A549 (cell line): ENCODE data around the gene MAP3K10. TPM values are rescaled to one million over a fixed set of nuclear protein-coding genes. Genes with fewer than 3 reads are reported as not detected.

ENCODE experiments used
- ATAC-seq, 2 experiments: fragments of 200-7000 bp in 1 of 2; fragments of >200 bp in 1 of 2; cut with Nextera tagmentation in 1 of 2; cut with Tn5 transposase in 1 of 2; 3 replicates each; pipeline versions ENCODE4 v1.8.0 to v1.9.1; 2018 to 2020; ENCODE audit warnings: mild to moderate bottlenecking in 1 of 2, moderate library complexity in 1 of 2
- CTCF ChIA-PET: fragments of 300-600 bp; sonication (Branson Sonifier 250); formaldehyde crosslinking; extraction: SDS; loops from one replicate; lab custom pipeline; 2021; ENCODE audit warnings: antibody characterized with exemption, inconsistent platforms; lab: Yijun Ruan, JAX
- POLR2A ChIA-PET: fragments of 350-600 bp; formaldehyde crosslinking; extraction: SDS; loops from one replicate; lab custom pipeline; 2021; ENCODE audit warnings: antibody characterized with exemption, inconsistent platforms; lab: Yijun Ruan, JAX
- DNase-seq, 2 experiments: peaks; one replicate each; pipeline versions ENCODE4 v3.0.0 to v3.0.0-alpha.2; 2011 to 2016; ENCODE audit warnings: low read depth in 1 of 2, low spot score in 1 of 2
- FAIRE-seq: peaks from 2 replicates; lab custom pipeline; 2011; peaks lifted over from hg19 to GRCh38; lab: Jason Lieb, UNC
- H3K27ac ChIP-seq, 2 experiments: fragments of >200 bp; sonication (Bioruptor Twin); formaldehyde crosslinking; 3 replicates each; pipeline ENCODE4 v1.5.1; 2016 to 2017
- H3K4me1 ChIP-seq: fragments of >200 bp; sonication (Bioruptor Twin); formaldehyde crosslinking; 3 replicates; pipeline ENCODE4 v1.6.1; 2016
- H3K4me2 ChIP-seq: fragments of >200 bp; sonication (Bioruptor Twin); formaldehyde crosslinking; 3 replicates; pipeline ENCODE4 v1.6.1; 2016
- H3K4me3 ChIP-seq: fragments of >200 bp; sonication (Bioruptor Twin); formaldehyde crosslinking; 3 replicates; pipeline ENCODE4 v1.5.1; 2016
- H3K9me3 ChIP-seq: fragments of >200 bp; sonication (Bioruptor Twin); formaldehyde crosslinking; 3 replicates; pipeline ENCODE4 v1.6.1; 2016
- ATOH8 ChIP-seq: fragments of 250-450 bp; sonication (Bioruptor Pico); IDR thresholded peaks from 2 replicates; pipeline ENCODE4 v1.5.0; 2020; ENCODE audit warnings: low read depth, mild to moderate bottlenecking, moderate library complexity
- FOSL2 ChIP-seq, 2 experiments: fragments of 450-650 bp in 1 of 2; fragments of >200 bp in 1 of 2; sonication (Bioruptor Twin) in 1 of 2; formaldehyde crosslinking; IDR thresholded peaks; 2 replicates each; pipeline versions ENCODE4 v1.5.0 to v1.6.1; 2016 to 2020; ENCODE audit warnings: mild to moderate bottlenecking in 1 of 2, moderate library complexity in 1 of 2
- HOXA7 ChIP-seq: fragments of 250-450 bp; sonication (Bioruptor Pico); IDR thresholded peaks from 2 replicates; pipeline ENCODE4 v1.5.0; 2020; ENCODE audit warnings: mild to moderate bottlenecking, moderate library complexity
- HOXB13 ChIP-seq: fragments of 250-450 bp; sonication (Bioruptor Pico); IDR thresholded peaks from 2 replicates; pipeline ENCODE4 v1.5.0; 2020; ENCODE audit warnings: low read depth, mild to moderate bottlenecking, moderate library complexity
- JUN ChIP-seq, 2 experiments: fragments of >200 bp; sonication (Bioruptor Twin); formaldehyde crosslinking; IDR thresholded peaks; 2 replicates in 1 of 2; 3 replicates in 1 of 2; pipeline ENCODE4 v1.6.1; 2016 to 2017
- MAZ ChIP-seq: fragments of 150-350 bp; IDR thresholded peaks from 2 replicates; pipeline ENCODE4 v1.6.1; 2014; ENCODE audit warnings: antibody characterized with exemption, low read depth, low read length, borderline replicate concordance
- NPAS2 ChIP-seq: fragments of 250-450 bp; sonication (Bioruptor Pico); IDR thresholded peaks from 2 replicates; pipeline ENCODE4 v1.8.0; 2022; ENCODE audit warnings: mild to moderate bottlenecking, moderate library complexity, borderline replicate concordance
- POLR2AphosphoS2 ChIP-seq: conservative IDR thresholded peaks from 2 replicates; pipeline ENCODE4 v1.6.1; 2012; ENCODE audit warnings: low read length, improper control_type of control experiment, inconsistent platforms
- RCOR1 ChIP-seq: fragments of 150-350 bp; IDR thresholded peaks from 2 replicates; pipeline ENCODE4 v1.6.1; 2014; ENCODE audit warnings: antibody characterized with exemption, low read length, low read depth
- SREBF2 ChIP-seq: fragments of 450-650 bp; IDR thresholded peaks from 2 replicates; pipeline ENCODE4 v1.6.1; 2014; ENCODE audit warnings: mild to moderate bottlenecking, moderate library complexity
- TFCP2L1 ChIP-seq: fragments of 250-450 bp; sonication (Bioruptor Pico); IDR thresholded peaks from 2 replicates; pipeline ENCODE4 v1.5.0; 2021; ENCODE audit warnings: mild to moderate bottlenecking
- ZFP36 ChIP-seq: fragments of 450-650 bp; IDR thresholded peaks from 2 replicates; pipeline ENCODE4 v1.6.1; 2014; ENCODE audit warnings: borderline replicate concordance; ENCODE audit not compliant: partially characterized antibody
- WGBS: methylation state at CpG from one replicate; pipeline ENCODE4 v1.1.6; 2017; ENCODE audit errors: missing lambda C conversion rate; 5-methylcytosine and 5-hydroxymethylcytosine counted together
- polyA plus RNA-seq, 4 experiments: library from polyadenylated mRNA; depleted of rRNA in 3 of 4; stranded (reverse); fragments of >200 nt; fragmentation: RNase III in 1 of 4; extraction: RNeasy Plus Mini Kit Qiagen cat#74134 plus additional on column Dnase treatment in 1 of 4; gene quantifications; 2 replicates in 3 of 4; 3 replicates in 1 of 4; pipeline ENCODE4 v1.2.3, GENCODE V29; 2011 to 2017
- TF ChIP-seq, protein P1 (sequence below): fragments of 450-650 bp; IDR thresholded peaks from 2 replicates; pipeline ENCODE4 v1.6.1; 2014; ENCODE audit warnings: antibody characterized with exemption
- TF ChIP-seq, protein P2 (sequence below): fragments of >200 bp; sonication (Bioruptor Twin); formaldehyde crosslinking; IDR thresholded peaks from 2 replicates; pipeline ENCODE4 v1.6.1; 2016
- TF ChIP-seq, protein P3 (sequence below): IDR thresholded peaks from 2 replicates; pipeline ENCODE4 v1.6.1; 2012
- TF ChIP-seq, protein P4 (sequence below): fragments of 250-450 bp; sonication (Bioruptor Pico); IDR thresholded peaks from 2 replicates; pipeline ENCODE4 v1.5.0; 2021; ENCODE audit warnings: mild to moderate bottlenecking, moderate library complexity, borderline replicate concordance

MAP3K10 gene
- polyA plus RNA-seq, 2 of the 4 experiments (the other 2 are of a cell fraction) = 6.6 to 21.0 TPM

GRCh38 chr19:40231544-40232424 is 40.6 kb downstream of the MAP3K10 start:
- H3K4me3 ChIP-seq = no peak overlapping the region
- POLR2A ChIA-PET = no interaction called here
- WGBS = 58% methylated on average over 16 of the region's 16 CpGs
- H3K4me1 ChIP-seq = peaks cover 36% of the 10 kb centered on the region
- no peak for FAIRE-seq
- DNase-seq = no peak
- TF ChIP-seq HOXB13 (CRISPR knock-in tag) = 0 out of 2 replicates have a peak, but pooled peaks have one; percentile 35
- no peak for TF ChIP-seq NPAS2 (CRISPR knock-in tag)
- TF ChIP-seq, protein P1, sequence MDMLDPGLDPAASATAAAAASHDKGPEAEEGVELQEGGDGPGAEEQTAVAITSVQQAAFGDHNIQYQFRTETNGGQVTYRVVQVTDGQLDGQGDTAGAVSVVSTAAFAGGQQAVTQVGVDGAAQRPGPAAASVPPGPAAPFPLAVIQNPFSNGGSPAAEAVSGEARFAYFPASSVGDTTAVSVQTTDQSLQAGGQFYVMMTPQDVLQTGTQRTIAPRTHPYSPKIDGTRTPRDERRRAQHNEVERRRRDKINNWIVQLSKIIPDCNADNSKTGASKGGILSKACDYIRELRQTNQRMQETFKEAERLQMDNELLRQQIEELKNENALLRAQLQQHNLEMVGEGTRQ = peak; percentile 71
- 0 out of 5 replicates have a peak, but pooled peaks of 1 of the 2 experiments have one; percentile 46 for TF ChIP-seq JUN (IDR thresholded peaks at IDR 0.05)
- TF ChIP-seq, all 56 proteins: peak for 3
- CTCF ChIA-PET = interaction anchor here (0.6 to 3.6 kb wide), 10 partner anchors 9 to 92 kb away, joined by 3 to 21 read pairs (median 4); partner anchors contain the start of gene TTC9B
- Histone ChIP-seq H3K9me3 (no peaks in the 10 kb centered on the region), H3K4me2 (peak overlapping the region; percentile 61), H3K27ac (peak overlapping the region; percentile 43 to 71; a peak in 5 of 6 replicates)
- peak; percentile 11 to 50; a peak in 5 of 6 replicates for ATAC-seq

- Histone ChIP-seq H3K9me3 (no peaks in the 10 kb centered on the region), H3K4me1 (peaks cover 35% of the 10 kb centered on the region), H3K4me2 (peak overlapping the region; percentile 61; the same call in 2 of the 3 replicates), H3K4me3 (no peak overlapping the region), H3K27ac (peak overlapping the region in 1 of 2 experiments; percentile 71; a peak in 2 of 6 replicates)
- 84% methylated on average over 12 of the region's 12 CpGs for WGBS
- TF ChIP-seq, protein P2, sequence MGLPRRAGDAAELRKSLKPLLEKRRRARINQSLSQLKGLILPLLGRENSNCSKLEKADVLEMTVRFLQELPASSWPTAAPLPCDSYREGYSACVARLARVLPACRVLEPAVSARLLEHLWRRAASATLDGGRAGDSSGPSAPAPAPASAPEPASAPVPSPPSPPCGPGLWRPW = no peak
- TF ChIP-seq SREBF2 (no peak), TFCP2L1 (CRISPR knock-in tag) (no peak), JUN (IDR thresholded peaks at IDR 0.05) (no peak), FOSL2 (IDR thresholded peaks at IDR 0.05) (no peak), FOSL2 (CRISPR knock-in tag; IDR thresholded peaks at IDR 0.05) (no peak), POLR2AphosphoS2 (no peak), HOXA7 (CRISPR knock-in tag) (no peak), MAZ (no peak)
- TF ChIP-seq, protein P3, sequence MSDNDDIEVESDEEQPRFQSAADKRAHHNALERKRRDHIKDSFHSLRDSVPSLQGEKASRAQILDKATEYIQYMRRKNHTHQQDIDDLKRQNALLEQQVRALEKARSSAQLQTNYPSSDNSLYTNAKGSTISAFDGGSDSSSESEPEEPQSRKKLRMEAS = no peak
- TF ChIP-seq, protein P4, sequence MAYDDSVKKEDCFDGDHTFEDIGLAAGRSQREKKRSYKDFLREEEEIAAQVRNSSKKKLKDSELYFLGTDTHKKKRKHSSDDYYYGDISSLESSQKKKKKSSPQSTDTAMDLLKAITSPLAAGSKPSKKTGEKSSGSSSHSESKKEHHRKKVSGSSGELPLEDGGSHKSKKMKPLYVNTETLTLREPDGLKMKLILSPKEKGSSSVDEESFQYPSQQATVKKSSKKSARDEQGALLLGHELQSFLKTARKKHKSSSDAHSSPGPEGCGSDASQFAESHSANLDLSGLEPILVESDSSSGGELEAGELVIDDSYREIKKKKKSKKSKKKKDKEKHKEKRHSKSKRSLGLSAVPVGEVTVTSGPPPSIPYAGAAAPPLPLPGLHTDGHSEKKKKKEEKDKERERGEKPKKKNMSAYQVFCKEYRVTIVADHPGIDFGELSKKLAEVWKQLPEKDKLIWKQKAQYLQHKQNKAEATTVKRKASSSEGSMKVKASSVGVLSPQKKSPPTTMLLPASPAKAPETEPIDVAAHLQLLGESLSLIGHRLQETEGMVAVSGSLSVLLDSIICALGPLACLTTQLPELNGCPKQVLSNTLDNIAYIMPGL (CRISPR knock-in tag) = no peak
- DNase-seq = no peak
- peak; percentile 9 to 11; a peak in 3 of 6 replicates for ATAC-seq
- no peak for FAIRE-seq
- ChIA-PET POLR2A (no interaction called here), CTCF (interaction anchor here (1.0 to 3.6 kb wide), 5 partner anchors 11 to 93 kb away, joined by 3 to 21 read pairs (median 4); partner anchors contain the start of gene TTC9B)
Measured at GRCh38 chr19:40232479-40232878, 41.3 kb downstream of the MAP3K10 start.

DNA sequence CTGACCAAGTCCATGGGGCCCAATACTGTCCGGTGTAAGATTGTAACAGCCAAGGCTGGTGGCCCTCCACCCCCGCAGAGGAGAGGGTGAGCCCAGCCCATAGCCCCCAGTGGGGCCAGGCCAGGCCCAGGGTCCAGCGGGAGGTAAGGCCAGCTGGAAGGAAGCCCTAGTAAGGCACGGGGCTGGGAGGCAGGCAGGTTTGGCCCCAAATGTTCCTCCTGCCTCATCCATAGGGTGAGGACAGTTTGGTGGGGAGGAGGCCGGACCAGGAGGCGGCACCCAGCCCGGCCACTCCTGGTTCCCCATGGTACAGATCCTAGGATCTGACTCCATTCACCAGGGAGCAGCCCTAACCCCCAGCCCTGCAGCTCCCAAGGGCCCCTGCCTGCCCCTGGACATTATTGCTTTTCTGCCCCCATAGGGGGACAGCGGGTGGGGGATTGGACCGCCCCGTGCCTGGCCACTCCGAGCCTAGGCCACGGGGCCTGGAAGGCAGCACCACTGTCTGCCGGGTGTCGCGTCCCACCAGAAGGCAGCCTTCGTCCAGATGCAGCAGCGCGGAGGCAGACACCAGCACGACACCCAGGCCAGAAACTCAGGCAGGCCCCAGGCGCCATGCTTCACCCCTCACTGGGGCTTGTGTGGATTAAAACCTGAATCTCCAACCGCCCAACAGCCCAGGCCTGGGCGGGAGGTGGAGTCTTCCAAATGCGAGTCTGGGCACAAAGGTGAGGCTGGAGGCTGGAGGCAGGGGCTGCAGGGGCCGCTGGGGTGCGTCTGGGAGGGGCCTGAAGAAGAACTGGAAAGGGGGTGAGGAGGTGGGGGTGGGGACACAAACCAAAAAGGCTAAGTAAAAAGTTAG is 42.0 kb downstream of the MAP3K10 start:
- ChIA-PET POLR2A (no interaction called here), CTCF (interaction anchor here (0.8 to 3.6 kb wide), 3 partner anchors 15 to 94 kb away, joined by 3 to 21 read pairs (median 4); partner anchors contain the start of gene TTC9B)
- no peak for DNase-seq
- 0 out of 6 replicates have a peak, but pooled peaks of 1 of the 2 experiments have one; percentile 2 for ATAC-seq
- H3K9me3 ChIP-seq = no peaks in the 10 kb centered on the region
- no peak for FAIRE-seq
- H3K4me3 ChIP-seq = no peak overlapping the region
- H3K4me1 ChIP-seq = peaks cover 35% of the 10 kb centered on the region
- WGBS = 94% methylated on average over 24 of the region's 25 CpGs
- H3K4me2 ChIP-seq = no peak overlapping the region
- no peak overlapping the region; a peak in 1 of 6 replicates for H3K27ac ChIP-seq
- no peak for TF ChIP-seq ZFP36
- no peak for TF ChIP-seq TFCP2L1 (CRISPR knock-in tag)
- TF ChIP-seq, protein P4 (CRISPR knock-in tag) = no peak
- no peak for TF ChIP-seq RCOR1
- TF ChIP-seq ATOH8 (CRISPR knock-in tag) = no peak
- TF ChIP-seq, protein P2 = no peak
- TF ChIP-seq, protein P1 = no peak
- TF ChIP-seq JUN (IDR thresholded peaks at IDR 0.05) = no peak
- TF ChIP-seq, protein P3 = no peak
